ENCODE measurements around the gene SEPTIN7. TPM values are rescaled to one million over a fixed set of nuclear protein-coding genes. Genes with fewer than 3 reads are reported as not detected.
A peak's percentile ranks its signal among the peaks of the same experiment; 100 is the strongest.

SEPTIN7 gene
- polyA plus RNA-seq, 1 donor: 323 TPM

- no peak for DNase-seq
Observed at GRCh38 chr7:35792472-35792871, 8.4 kb upstream of the SEPTIN7 start.

DNA sequence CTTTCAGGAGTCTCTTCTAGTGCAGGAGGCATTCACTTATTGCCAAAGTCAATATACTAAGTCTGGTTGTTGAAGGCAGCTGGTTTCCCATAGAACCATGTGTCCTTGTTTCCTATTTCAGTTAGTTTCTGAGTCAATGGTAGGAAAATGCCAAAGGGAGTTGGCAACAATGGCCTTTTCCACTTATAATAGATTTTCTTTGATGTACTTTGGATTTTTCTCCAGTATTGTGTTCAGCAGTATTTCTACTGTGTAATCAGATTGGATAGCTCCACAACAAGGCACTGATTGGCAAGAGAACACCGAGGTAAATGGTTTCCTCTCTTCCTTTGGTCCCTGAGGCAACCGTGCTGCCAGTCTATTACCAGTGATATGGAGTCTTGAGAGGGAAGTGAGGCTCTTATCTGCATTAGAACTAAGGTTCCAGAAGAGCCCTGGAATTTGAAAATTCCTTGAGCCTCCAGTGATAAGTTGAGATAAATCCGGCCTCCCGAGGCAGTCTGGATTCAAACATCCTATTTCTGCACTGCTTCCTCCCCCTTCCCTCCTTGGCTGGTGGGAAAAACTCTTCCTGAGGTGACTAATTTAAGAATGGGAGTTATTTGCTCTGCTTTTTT lies 7.9 kb upstream of the SEPTIN7 start:
- DNase-seq: no peak

GRCh38 chr7:35797311-35797710 lies 3.5 kb upstream of the SEPTIN7 start:
- no peak for DNase-seq

GRCh38 chr7:35799846-35800717 lies 775 bp upstream of the SEPTIN7 start:
- DNase-seq: peak; percentile 92

DNA sequence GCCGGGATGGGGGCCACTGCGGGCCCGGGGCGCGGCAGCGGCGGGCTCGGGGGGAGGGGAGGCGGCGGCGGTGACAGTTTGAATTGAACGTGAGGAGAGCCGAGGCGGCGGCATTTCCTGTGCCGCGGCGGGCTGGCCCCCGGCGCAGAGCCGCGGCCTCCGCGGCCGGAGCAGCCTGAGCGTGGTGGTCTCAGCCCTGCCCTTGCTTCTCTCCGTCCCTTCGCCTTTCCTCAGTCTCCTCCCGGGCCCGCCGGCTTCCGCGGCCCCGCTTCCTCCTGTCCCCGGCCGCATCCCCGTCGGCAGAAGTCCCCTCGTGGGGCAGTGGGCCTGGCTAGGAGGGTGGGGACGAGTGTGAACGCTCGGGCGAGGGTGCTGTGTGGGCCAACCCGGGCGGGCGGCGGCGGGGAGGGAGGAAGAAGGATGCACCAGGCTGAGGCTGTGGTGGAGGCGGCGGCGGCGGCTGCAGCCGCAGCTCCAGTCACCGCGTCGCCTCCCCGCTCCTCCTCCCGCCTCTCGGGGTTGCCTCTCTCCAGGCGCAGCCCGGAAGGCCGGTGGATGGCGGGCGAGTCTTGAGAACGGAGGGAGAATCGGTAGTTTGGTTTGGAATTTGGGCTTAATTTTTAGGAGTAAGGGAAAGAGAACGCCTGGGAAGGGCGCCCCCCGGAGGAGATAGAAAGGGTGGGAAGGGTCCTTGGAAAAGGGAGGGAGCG lies 690 bp downstream of the SEPTIN7 start:
- DNase-seq: peak; percentile 76

- no peak for DNase-seq
Observed at GRCh38 chr7:35802102-35802466, 1.2 kb downstream of the SEPTIN7 start.

DNA sequence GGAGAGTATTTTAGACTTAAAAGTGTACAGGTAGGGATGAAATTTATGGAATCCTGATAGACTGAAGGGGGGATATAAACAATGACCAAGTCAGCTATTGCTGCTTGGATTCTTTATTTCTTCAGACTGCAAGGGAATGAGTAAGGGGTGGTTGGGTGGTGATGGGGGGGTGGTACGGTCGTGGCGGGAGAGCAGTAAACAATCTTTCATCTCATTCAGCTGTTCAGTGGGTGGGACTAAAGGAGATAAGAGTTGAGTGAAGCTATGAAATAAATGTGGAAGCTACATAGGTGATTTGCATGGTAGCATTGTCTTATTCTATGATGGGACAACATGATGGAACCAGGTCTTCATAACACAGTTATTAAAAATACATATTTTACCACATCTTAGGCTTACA lies 1.8 kb downstream of the SEPTIN7 start:
- no peak for DNase-seq

DNA sequence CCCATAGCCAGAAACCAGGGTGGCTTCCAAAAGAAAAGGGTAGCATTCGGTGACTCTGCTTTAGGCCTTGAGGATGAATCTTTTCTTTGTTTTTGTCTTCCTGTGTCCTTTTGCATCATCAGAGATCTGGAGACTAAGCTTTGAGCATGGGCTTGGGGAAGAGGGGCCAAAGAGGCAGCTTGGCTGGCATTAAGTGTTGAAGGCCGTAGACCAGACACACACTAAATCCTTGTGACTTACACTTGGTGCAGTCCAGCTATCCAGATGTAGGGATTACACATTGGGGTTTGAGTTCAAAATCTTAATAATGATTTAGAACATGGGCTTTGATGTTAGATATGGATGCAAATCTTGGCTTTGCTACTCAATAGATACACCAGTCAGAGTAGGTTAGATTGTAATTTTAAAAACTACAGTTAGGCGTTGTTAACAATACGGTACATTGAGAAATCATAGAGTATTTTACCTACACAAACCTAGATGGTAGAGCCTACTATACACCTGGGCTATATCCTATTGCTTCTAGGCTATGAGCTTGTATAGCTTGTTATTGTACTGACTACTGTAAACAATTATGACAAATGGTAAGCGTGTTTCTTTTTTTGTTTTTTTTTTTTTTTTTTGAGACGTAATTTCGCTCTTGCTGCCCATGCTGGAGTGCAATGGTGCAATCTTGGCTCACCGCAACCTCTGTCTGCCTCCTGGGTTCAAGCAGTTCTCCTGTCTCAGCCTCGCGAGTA lies 3.5 kb downstream of the SEPTIN7 start:
- no peak for DNase-seq

GRCh38 chr7:35805876-35806275 lies 5.0 kb downstream of the SEPTIN7 start:
- DNase-seq: no peak

DNA sequence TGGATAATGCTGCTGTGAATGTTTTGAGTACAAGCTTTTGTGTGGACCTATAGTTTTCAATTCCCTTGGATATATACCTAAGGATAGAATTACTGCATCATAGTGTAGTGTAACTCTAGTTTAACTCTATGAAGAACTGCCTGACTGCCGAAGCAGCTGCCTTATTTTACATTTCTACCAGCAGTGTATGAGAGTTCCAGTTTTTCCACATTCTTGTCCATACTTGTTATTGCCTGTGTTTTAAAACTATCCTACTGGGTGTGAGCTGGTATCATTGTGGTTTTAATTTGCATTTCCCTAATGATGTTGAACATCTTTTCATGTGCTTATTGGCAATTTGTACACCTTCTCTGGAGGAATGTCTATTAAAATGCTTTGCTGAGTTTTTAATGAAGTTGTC lies 15.7 kb downstream of the SEPTIN7 start:
- no peak for DNase-seq

- DNase-seq: no peak
Observed at GRCh38 chr7:35817181-35817580, 16.3 kb downstream of the SEPTIN7 start.

GRCh38 chr7:35817930-35818329 lies 17.1 kb downstream of the SEPTIN7 start:
- DNase-seq: no peak

GRCh38 chr7:35818513-35818912 lies 17.7 kb downstream of the SEPTIN7 start:
- DNase-seq: no peak

DNA sequence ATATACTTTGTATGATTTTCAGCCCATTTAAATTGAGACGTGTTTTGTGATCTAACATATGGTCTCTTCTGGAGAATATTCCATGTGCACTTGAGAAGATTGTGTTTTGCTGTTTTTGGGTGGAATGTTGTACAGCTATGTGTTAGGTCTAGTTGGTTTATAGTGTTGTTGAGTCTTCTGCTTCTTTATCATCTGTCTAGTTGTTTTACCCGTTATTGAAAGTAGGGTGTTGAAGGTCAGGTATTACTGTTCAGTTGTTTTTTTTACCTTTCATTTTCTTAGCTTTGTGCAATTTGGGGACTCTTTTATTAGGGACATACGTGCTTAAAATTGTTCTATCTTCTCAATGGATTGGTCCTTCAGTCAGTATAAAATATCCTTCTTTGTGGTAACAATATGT lies 18.5 kb downstream of the SEPTIN7 start:
- no peak for DNase-seq

DNA sequence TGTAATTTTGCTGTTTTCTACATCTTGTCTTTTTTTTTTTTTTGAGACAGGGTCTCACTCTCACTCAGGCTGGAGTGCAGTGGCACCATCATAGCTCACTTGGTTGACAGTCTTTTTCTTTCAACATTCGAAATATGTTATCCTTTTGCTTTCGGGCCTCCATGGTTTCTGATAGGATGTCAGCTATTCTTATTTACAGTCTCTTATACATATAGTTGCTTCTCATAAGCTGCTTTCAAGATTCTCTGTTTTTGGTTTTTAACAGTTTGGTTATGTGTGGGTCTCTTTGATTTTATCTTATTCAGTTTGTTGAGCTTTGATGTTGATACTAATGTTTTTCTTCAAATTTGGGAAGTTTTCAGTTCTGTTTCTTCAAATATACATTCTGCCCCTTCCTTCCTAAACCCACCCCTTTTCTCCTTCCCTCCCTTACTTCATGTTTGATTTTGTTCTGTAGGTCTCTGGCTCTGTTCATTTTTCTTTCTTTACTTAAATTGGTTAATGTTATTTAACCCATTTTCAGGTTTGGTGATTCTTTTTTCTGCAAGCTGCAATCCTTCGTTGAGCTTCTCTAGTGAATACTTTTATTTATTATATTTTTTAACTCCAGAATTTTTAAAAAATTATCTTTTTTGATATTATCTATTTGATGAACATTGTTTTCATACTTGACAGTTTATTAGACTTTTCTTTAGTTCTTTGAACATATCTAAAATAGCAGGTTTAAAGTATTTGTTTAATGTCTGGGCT lies 19.3 kb downstream of the SEPTIN7 start:
- DNase-seq: no peak

- no peak for DNase-seq
Observed at GRCh38 chr7:35820858-35821257, 20.0 kb downstream of the SEPTIN7 start.

DNA sequence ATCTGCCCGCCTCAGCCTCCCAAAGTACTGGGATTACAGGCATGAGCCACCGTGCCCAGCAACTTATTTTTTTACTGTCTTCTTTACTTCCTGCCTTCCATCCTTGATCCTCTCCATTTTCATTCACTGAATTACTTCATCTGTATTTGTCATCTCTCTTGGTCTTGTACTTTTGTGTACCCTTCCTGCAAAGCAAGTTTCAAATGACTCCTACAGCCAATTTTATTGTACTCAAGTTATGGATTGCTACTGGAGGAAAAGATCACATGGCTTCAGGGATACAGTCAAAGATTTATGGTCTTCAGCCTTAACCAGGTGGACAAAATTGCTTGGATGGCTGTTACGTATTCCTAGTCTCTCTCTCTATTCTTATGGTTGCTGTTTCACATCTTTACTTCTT lies 22.6 kb downstream of the SEPTIN7 start:
- DNase-seq: no peak

DNA sequence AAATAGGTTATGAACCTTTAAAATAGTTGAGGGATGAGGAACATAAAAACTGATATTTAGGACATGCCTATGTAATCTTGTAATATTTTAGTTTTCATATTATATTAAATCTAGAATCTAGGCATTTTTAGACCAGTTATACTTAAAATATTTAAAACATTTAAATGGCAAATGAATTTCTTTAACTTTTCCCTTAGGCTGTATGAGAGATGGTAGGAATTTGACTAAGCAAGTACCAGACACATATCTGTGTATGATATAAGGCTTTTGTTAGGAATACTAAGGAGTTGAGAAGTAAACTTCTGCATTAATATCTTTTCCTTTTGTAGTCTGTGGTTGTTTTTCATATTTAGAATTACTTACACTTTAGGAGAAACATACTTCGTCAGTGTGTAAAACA lies 25.1 kb downstream of the SEPTIN7 start:
- DNase-seq: no peak

DNA sequence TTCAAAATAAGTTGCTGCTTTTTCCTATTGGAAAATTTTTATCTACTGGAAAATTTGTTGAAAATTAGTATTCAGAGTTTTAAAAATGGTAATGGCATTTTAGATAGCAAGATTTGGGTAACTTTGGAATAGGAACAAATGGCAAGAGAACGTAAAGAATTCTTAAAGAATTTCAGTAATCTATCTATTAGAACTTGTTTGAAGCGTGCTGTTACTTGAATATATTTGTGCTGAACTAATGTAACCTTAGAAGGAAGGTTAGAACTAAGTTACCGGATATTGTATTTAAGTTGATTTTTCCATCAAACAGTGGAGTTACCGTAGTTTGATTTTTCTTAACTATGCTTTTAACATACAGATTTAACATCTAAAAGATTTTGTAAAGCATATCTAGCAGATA lies 25.9 kb downstream of the SEPTIN7 start:
- DNase-seq: no peak

DNA sequence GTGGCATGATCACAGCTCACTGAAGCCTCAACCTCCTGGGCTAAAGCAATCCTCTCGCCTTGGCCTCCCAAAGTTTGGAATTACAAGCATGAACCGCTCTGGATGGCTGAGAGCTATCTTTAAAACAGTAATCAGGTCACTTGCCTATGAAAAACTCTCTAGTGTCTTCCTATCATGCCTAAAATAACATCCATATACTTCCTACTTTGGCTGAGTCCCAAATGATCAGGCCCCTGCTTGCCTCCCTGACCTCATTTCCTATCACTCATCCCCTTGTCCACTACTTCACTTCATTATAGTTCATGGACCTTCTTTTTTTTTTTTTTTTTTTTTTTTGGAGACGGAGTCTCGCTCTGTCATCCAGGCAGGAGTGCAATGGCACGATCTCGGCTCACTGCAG lies 28.0 kb downstream of the SEPTIN7 start:
- DNase-seq: no peak

GRCh38 chr7:35831208-35831607 lies 30.4 kb downstream of the SEPTIN7 start:
- peak; percentile 4 for DNase-seq

Measured in hindlimb muscle (tissue), 1 donor.